Measurements from ENCODE around the gene RAD51D.
"Not testable (repeated sequence)": the region's sequence is repeated elsewhere in the genome, so short reads cannot be mapped to it uniquely, and the experiment has no call there.

The RAD51D gene

DNA sequence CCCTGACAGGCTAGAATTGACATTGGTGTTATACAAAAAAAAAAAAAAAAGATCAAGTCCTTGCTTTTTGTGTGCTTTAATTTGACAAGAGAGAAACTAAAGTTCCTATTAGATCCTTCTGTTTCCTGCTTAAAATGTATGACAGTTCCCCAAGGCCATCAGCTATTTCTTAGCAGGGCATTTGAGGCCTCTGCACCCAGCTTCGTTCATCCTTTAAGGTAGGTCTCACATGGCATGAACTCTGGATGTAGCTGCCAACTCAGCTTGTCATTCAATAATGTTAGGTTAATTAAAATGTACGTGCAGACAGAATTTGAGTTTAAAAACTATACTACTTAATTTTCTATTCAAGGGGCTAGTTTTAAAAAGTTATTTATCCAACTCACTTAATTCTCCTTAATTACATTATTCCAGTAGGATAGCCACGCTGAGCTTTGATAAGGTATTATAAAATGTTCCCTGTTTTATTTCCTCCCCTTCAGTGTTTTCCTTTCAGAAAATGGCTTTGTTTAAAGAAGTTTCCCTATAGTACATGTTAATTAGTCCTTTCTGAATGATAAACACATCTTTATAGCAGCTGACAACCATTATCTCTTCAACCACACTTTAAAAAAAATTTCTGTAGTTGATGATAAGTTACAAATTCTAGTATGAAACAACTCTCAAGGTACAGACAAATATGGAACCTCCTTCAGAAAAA is 55.0 kb downstream of the RAD51D start:
- no peak for DNase-seq

DNA sequence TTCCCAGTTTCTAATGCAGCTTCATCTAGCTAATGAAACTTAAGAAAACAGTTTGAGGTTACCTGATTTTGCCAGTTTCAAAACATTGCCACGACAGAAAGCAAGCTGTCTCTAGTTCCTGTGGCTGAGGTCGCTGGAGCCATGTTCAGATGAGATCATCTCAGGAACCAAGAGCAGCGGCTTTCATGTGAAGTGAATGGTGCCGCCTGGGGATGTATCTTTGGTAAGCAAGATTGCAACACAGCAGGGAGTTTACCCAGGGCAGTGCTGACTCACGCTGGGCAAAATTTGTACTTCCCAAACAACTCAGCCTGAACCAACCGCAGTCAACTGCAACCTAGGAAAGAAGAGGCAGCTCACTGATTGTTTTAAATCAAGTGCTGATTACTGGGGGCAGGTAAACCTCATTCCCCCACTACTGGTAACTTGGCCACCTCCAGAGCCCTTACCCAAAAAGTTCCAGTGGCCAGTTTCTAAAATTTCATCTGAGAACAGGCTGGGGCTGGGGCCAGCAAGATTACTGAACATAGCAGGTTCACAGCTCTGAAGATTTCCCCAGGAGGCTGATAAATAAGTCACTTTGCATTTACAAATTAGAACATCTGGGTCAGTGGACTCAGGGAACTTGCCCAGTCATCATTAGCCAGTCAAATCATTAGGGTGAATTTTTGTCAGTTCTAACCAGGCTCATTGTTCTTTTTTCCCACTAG is 56.0 kb downstream of the RAD51D start, which contains the start of gene RFFL:
Gene RFFL, minus strand, starts transcription at position 194 of the 710 bp plus-strand sequence. CDS start 37,154 bp downstream, outside the sequence.
- peak; percentile 95 for DNase-seq

DNA sequence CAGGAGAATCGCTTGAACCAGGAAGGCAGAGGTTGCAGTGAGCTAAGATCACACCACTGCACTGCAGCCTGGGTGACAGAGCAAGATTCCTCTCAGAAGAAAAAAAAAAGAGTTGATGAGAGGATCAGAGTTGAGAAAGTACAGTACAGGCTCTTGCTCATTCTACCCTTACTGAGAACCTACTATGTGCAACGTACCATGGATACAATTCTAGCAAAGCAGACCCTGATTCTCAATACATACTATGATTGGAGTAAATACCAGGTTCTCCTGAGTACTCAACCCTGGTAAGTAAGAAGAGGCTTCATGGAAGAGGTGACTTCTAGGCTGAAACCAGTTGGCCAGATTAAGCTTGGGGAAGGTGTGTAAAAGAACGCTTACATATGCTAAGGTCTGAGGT is 57.4 kb downstream of the RAD51D start:
- DNase-seq: no peak

DNA sequence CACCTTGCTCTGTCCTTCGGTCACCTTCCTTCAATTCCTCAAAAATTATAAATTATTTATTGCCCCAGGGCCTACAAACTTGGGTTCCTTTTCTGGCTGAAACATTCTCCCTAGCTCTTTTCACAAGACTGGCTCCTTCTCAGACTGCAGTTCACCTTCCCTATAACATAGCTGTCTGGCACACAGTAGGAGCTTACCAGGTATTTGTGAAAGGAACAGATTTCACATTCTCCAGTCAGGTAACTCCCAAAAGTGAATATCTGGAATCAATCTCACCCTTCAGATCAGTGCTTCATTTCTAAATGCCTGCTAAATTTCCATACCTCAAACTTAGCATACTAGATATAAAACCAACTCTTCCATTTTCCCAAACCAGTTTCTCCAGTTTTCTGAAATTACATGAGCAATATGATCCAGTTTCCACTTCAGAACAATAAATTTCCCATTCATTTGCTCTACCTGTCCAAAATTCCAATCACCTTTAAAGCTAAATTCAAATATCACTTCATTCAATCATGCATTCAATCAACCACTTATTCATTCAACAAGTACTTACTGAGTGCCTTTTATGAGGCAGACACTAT is 62.2 kb downstream of the RAD51D start:
- no peak for DNase-seq

DNA sequence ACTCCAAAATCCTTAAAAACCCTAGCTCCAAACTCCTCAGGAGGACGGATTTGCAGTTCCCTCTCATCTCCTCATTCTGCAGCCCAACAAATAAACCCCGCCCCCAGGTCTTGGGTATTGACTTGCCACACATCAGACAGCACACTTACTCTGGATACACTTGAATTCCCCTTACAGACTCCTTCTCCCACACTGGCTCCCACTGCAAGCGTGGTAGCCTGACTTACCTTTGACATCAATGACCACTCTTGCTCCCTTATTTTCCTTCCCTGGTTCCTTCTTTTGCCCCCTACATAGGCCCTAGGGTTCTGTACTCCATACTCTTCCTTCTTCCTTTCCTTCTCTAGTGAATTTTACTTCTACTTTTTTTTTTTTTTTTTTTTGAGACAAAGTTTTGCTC is 63.6 kb downstream of the RAD51D start:
- DNase-seq: no peak

DNA sequence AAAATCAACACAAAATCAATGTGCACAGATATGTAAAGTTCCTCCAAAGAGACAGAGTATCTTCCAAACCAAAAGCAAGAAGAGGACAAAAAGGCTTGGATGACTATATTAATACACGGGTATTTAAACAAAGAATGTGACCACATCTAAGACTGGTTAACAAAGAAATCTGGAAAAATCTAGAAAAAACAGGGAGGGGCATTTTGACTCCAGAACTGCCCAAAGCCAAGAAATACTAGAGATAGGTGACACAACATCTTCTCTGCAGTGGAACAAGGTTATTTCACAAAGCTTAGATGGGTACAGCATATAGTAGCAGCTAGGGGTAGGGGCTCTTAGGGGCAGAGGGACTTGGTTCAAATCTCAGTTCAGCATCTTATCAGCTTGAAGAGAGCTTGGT is 66.5 kb downstream of the RAD51D start:
- DNase-seq: no peak

DNA sequence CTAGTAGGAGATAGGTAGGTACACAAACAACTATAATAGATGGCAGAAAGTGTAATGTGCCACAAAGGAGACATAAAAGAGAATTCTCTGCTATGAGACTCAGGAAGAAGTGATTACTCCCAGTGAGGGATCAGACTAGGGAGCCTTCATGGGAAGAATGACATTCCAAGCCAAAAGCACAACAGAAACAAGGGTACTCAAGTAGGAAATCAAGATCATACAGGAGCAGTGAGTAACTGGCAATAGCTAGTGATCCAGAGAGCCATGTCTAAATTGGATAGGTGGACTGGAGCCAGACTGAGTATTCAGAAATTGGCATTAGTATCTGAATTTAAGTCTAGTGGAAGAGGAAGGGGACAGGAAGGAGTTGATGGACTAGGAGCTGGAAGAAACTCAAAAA is 66.9 kb downstream of the RAD51D start:
- no peak for DNase-seq

DNA sequence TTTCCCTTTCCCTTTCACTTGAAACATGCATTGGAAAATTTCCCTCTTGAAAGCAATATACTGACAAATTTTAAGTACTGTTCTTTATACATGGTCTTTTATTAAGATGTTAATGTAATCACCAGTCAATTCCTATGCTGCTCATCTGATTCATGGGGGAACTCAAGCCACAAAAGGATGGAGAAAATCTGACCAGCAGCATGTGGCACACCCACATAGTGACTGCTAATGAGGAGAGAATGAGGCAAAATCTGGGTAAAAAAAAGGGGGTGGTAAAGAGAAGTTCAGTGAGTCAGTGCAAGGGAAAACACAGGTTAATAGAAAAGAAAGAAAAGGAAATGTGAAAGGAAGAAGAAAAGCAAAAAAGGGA is 67.4 kb downstream of the RAD51D start:
- no peak for DNase-seq

DNA sequence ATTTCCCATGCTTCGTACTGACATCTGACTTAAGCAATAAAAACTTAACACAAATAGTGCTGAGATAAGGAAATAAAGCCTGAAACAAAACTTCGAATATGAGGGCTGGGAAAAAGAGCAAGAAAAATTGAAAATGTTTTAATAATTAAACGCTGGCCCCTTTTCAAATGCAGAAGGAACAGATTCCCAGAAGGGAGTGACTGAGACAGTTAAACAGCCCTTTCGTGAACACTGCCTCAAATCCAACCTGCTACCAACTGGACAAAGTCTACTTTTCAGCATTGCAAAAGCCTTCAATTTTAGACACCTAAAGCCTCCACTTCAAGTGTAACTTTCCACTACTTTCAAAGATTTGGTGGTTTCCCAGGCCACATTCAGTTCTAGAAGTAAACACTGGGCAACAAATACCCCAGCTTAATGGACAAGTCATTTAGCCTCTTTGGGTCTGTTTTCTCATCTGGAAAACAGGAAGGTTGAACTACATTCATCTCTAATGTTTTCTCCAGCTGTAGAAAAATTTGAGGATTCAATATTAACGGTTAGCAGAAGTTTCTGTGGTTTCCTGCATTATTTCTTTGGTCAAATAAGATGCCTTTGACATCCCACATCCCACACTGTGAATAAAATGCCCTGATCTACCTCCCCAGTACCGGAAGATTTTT is 68.0 kb downstream of the RAD51D start:
- DNase-seq: peak; percentile 48

DNA sequence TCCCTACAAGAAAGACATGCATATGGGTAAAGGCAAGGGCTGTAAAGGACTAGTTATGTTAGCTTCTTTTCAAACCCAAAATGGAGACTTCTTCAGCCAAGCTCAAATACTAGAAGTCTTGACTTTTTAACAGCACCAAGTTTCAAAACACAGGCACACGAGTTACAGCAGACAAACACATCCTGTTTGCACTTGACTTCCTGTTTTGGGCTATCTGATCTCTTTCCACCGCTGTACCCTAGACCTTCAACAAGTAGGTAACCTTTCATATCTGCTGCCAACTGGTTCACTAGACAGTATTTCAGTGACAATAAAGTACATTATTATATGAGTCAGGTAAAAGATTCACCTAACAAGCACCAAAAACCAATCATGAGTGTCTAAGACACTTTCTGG is 68.5 kb downstream of the RAD51D start:
- DNase-seq: peak; percentile 32

DNA sequence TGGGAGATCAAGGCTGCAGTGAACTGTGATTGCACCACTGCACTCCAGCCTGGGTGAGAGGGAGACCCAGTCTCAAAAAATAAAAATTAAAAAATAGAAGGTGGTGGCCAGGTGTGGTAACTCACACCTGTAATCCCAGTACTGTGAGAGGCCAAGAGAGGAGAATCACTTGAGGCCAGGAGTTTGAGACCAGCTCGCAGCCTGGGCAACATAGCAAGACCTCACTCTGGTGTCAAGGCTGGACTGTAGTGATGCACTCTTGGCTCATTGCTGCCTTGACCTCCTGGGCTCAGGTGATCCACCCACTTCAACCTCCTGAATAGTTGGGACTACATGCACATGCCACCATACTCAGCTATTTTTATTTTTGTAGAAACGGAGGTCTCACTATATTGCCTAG is 69.5 kb downstream of the RAD51D start:
- DNase-seq: no peak

DNA sequence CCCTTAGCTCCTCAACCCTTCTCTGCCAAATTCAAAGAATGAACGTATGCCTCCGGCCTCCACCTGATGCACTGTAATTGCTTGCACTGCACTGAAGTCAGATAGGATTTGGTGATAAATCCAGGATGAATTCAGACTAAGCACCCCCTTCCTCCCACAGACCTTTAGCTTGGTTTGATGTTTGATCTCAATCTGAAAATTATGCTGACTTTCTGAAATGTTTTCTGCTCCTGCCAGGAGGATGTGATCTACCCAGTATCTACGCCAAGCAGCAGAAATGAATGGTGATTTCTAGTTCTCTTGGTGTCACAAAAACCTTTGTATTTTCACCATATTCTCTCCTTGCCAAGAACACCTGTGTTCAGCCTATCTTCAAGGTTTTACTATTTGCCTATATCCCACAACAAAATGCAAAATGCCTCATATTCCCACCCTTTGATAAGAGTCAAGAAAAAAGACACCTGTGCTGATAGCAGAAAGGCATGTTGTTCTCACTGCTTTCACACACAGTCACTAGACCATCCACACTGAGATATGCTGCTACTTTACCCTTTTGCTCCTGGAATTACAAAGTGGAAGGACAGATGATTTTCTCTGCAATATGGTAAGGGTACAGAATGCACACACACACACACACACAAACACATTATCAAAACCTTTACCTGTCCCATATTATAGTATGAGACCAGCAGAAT is 70.8 kb downstream of the RAD51D start:
- no peak for DNase-seq

DNA sequence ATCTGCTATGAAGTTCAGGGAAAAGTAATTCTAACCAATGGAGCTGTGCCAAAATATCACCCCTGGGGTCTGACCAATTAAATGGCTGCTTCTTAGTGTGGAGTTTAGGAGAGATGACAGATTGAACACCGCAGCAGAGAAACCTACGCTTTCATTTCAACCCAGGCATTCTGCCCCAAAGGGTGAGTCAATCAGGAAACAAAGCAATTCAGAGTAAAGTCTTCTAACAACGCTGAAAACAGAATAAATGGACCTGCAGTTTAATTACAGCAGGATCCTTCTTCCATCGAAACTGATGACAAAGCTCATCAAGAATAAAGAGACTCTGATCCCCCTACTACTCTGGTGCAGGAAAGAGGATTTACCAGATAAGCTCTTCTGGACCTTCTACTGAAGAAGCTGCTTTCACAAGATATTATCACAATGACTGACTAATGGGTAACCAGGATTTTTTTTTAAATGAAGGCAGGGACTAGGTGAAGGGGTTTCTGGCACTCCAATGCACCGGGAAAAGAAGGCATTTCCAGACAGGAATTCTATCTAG is 72.8 kb downstream of the RAD51D start:
- no peak for DNase-seq

DNA sequence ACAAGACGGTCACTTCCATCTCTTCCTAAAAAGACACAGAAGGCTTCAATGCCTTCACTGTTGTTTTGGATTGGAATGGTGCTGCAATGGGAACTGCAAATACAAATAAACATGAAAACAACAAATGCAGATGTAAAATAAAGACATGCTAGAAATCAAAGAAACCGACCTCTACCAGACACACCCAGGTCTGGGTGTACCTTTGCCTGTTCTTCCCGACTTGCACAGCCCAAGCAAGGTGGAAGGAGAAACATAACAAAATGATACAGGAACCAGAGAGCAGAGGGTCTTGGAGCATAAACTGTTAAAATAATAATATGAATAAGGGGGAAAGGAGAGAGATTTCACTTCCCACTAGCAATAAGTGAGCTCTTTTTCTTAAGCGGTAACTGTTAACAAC is 73.4 kb downstream of the RAD51D start:
- DNase-seq: no peak

DNA sequence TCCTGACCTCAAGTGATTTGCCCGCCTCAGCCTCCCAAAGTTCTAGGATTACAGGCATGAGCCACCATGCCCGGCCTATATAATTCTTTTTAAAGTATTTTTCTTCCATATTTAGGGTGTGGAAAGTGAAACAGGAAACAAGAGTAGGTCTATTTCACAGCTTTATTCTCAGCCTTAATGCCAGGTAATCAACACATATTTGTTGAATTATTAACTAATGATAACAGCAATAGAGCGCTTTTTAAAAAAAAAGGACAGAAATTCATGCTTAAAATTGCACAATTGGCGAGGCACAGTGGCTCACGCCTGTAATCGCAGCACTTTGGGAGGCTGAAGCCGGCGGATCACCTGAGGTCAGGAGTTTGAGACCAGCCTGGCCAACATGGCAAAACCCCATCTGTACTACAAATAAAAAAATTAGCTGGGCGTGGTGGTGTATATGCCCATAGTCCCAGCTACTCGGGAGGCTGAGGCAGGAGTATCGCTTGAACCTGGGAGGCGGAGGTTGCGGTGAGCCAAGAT is 74.1 kb downstream of the RAD51D start:
- DNase-seq: not testable (repeated sequence)

DNA sequence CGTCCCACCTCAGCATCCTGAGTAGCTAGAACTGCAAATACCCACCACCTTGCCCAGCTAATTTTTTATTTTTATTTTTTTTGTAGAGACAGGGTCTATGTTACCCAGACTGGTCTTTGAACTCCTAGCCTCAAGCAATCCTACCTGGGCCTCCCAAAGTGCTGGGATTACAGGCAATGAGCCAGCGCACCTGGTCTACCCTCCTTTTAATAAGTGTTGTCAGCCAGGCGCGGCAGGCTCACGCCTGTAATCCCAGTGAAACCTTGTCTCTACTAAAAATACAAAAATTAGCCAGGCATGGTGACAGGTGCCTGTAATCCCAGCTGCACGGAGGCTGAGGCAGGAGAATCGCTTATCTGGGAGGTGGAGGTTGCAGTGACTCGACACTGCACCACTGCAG is 75.5 kb downstream of the RAD51D start:
- DNase-seq: no peak
